Activated naive CD4-positive, alpha-beta T cell treated with anti-CD3 and anti-CD28 coated beads, Interleukin-2, amount 10 ng/mL, durations not matched to agents 7 days and 5 days (primary cell): ENCODE results near the gene ETHE1.
A peak's percentile ranks its signal among the peaks of the same experiment; 100 is the strongest.

ENCODE experiments used
- CTCF ChIA-PET: fragments of 350-600 bp; sonication (Branson Sonifier 250); formaldehyde crosslinking; loops from one replicate; lab custom pipeline; 2021; ENCODE audit warnings: antibody characterized with exemption; lab: Charles Lee
- DNase-seq: peaks from one replicate; pipeline ENCODE4 v3.0.0-alpha.2; 2020
- H3K27ac Mint-ChIP-seq: one replicate; pipeline ENCODE4 v1.8.0; 2021; ENCODE audit warnings: mild to moderate bottlenecking, moderate library complexity, mixed read lengths
- H3K27me3 Mint-ChIP-seq: one replicate; pipeline ENCODE4 v1.8.0; 2021; ENCODE audit warnings: mild to moderate bottlenecking, mixed read lengths
- H3K36me3 Mint-ChIP-seq: one replicate; pipeline ENCODE4 v1.8.0; 2021; ENCODE audit warnings: mixed read lengths
- H3K4me1 Mint-ChIP-seq: one replicate; pipeline ENCODE4 v1.8.0; 2021; ENCODE audit warnings: mixed read lengths
- H3K4me3 Mint-ChIP-seq: one replicate; pipeline ENCODE4 v1.8.0; 2021; ENCODE audit warnings: mild to moderate bottlenecking, moderate library complexity, mixed read lengths
- H3K9me3 Mint-ChIP-seq: one replicate; pipeline ENCODE4 v1.8.0; 2021; ENCODE audit warnings: mixed read lengths

The ETHE1 gene

GRCh38 chr19:43469160-43469480 lies 57.9 kb downstream of the ETHE1 start:
- CTCF ChIA-PET: interaction anchor here (1.0 kb wide), 1 partner anchor 22 kb away, joined by 3 read pairs; no protein-coding TSS in a partner anchor
- Mint-ChIP-seq H3K36me3 (no peaks in the 10 kb centered on the region), H3K4me3 (no peak overlapping the region), H3K9me3 (no peaks in the 10 kb centered on the region), H3K4me1 (peaks cover 65% of the 10 kb centered on the region), H3K27me3 (no peaks in the 10 kb centered on the region), H3K27ac (peak overlapping the region; percentile 61)
- DNase-seq: peak; percentile 35

GRCh38 chr19:43468354-43469159 lies 58.4 kb downstream of the ETHE1 start:
- Mint-ChIP-seq H3K36me3 (no peaks in the 10 kb centered on the region), H3K4me3 (no peak overlapping the region), H3K27me3 (no peaks in the 10 kb centered on the region), H3K4me1 (peaks cover 68% of the 10 kb centered on the region), H3K9me3 (no peaks in the 10 kb centered on the region), H3K27ac (peak overlapping the region; percentile 61)
- CTCF ChIA-PET: interaction anchor here (1.0 kb wide), 1 partner anchor 22 kb away, joined by 3 read pairs; no protein-coding TSS in a partner anchor
- DNase-seq: no peak

- H3K36me3 Mint-ChIP-seq: no peaks in the 10 kb centered on the region
- no peaks in the 10 kb centered on the region for H3K9me3 Mint-ChIP-seq
- peaks cover 3% of the 10 kb centered on the region for H3K27me3 Mint-ChIP-seq
- H3K27ac Mint-ChIP-seq: peak overlapping the region; percentile 66
- no peak for DNase-seq
- CTCF ChIA-PET: interaction anchor here (0.9 kb wide), 1 partner anchor 52 kb away, joined by 3 read pairs; no protein-coding TSS in a partner anchor
- H3K4me1 Mint-ChIP-seq: peaks cover 66% of the 10 kb centered on the region
- no peak overlapping the region for H3K4me3 Mint-ChIP-seq
Measured at GRCh38 chr19:43467730-43468129, 59.3 kb downstream of the ETHE1 start.

- Mint-ChIP-seq H3K27me3 (peaks cover 3% of the 10 kb centered on the region), H3K9me3 (no peaks in the 10 kb centered on the region), H3K27ac (peak overlapping the region; percentile 12), H3K36me3 (no peaks in the 10 kb centered on the region), H3K4me1 (peaks cover 66% of the 10 kb centered on the region), H3K4me3 (no peak overlapping the region)
- CTCF ChIA-PET: interaction anchor here (0.9 kb wide), 1 partner anchor 52 kb away, joined by 3 read pairs; no protein-coding TSS in a partner anchor
- DNase-seq: no peak
Measured at GRCh38 chr19:43467276-43467675, 59.7 kb downstream of the ETHE1 start.

- no peak for DNase-seq
- Mint-ChIP-seq H3K9me3 (no peaks in the 10 kb centered on the region), H3K27ac (no peak overlapping the region), H3K27me3 (peaks cover 3% of the 10 kb centered on the region), H3K4me3 (no peak overlapping the region), H3K36me3 (no peaks in the 10 kb centered on the region), H3K4me1 (peaks cover 67% of the 10 kb centered on the region)
- CTCF ChIA-PET: interaction anchor here (0.9 kb wide), 1 partner anchor 53 kb away, joined by 3 read pairs; no protein-coding TSS in a partner anchor
Measured at GRCh38 chr19:43466793-43467192, 60.2 kb downstream of the ETHE1 start.

GRCh38 chr19:43465468-43466120 lies 61.4 kb downstream of the ETHE1 start, which contains the start of gene LYPD3:
Gene LYPD3, minus strand, starts transcription at chr19:43465608. Its CDS starts 37 bp downstream, at chr19:43465571.
- CTCF ChIA-PET: no interaction called here
- peak within 1 kb of the TSS; percentile 79 for H3K4me3 Mint-ChIP-seq
- no peaks in the 10 kb centered on the region for H3K36me3 Mint-ChIP-seq
- no peaks in the 10 kb centered on the region for H3K9me3 Mint-ChIP-seq
- peaks cover 62% of the 10 kb centered on the region for H3K4me1 Mint-ChIP-seq
- DNase-seq: no peak
- H3K27me3 Mint-ChIP-seq: peaks cover 12% of the 10 kb centered on the region
- peak within 1 kb of the TSS; percentile 98 for H3K27ac Mint-ChIP-seq

GRCh38 chr19:43464134-43464775 lies 62.7 kb downstream of the ETHE1 start:
- Mint-ChIP-seq H3K4me3 (peak overlapping the region; percentile 79), H3K9me3 (no peaks in the 10 kb centered on the region), H3K27me3 (peaks cover 19% of the 10 kb centered on the region), H3K36me3 (no peaks in the 10 kb centered on the region), H3K4me1 (peaks cover 49% of the 10 kb centered on the region), H3K27ac (peak overlapping the region; percentile 98)
- no peak for DNase-seq
- CTCF ChIA-PET: interaction anchor here (0.7 to 7.9 kb wide), 9 partner anchors 9 to 130 kb away, joined by 3 to 58 read pairs (median 5); partner anchors contain the start of gene ZNF575

GRCh38 chr19:43463381-43464133 lies 63.4 kb downstream of the ETHE1 start:
- peak; percentile 100 for DNase-seq
- H3K27ac Mint-ChIP-seq: peak overlapping the region; percentile 98
- peak overlapping the region; percentile 79 for H3K4me3 Mint-ChIP-seq
- CTCF ChIA-PET: interaction anchor here (0.6 to 7.9 kb wide), 13 partner anchors 10 to 131 kb away, joined by 3 to 58 read pairs (median 4); partner anchors contain the start of genes PHLDB3 and ZNF575
- peaks cover 42% of the 10 kb centered on the region for H3K4me1 Mint-ChIP-seq
- no peaks in the 10 kb centered on the region for H3K9me3 Mint-ChIP-seq
- H3K27me3 Mint-ChIP-seq: peaks cover 19% of the 10 kb centered on the region
- no peaks in the 10 kb centered on the region for H3K36me3 Mint-ChIP-seq

- CTCF ChIA-PET: interaction anchor here (0.6 to 7.9 kb wide), 11 partner anchors 11 to 132 kb away, joined by 3 to 58 read pairs (median 5); partner anchors contain the start of gene PHLDB3
- peaks cover 19% of the 10 kb centered on the region for H3K27me3 Mint-ChIP-seq
- no peaks in the 10 kb centered on the region for H3K9me3 Mint-ChIP-seq
- peaks cover 36% of the 10 kb centered on the region for H3K4me1 Mint-ChIP-seq
- peak overlapping the region; percentile 98 for H3K27ac Mint-ChIP-seq
- DNase-seq: no peak
- peak overlapping the region; percentile 79 for H3K4me3 Mint-ChIP-seq
- no peaks in the 10 kb centered on the region for H3K36me3 Mint-ChIP-seq
Measured at GRCh38 chr19:43462785-43463380, 64.1 kb downstream of the ETHE1 start.

- Mint-ChIP-seq H3K27ac (no peak overlapping the region), H3K36me3 (no peaks in the 10 kb centered on the region)
Measured at GRCh38 chr19:43462383-43462782, 64.6 kb downstream of the ETHE1 start.

GRCh38 chr19:43461303-43461702 lies 65.7 kb downstream of the ETHE1 start:
- H3K4me3 Mint-ChIP-seq: no peak overlapping the region
- no peak overlapping the region for H3K27ac Mint-ChIP-seq

More at GRCh38 chr19:43462383-43462782, 64.6 kb downstream of the ETHE1 start:
- H3K27me3 Mint-ChIP-seq: peaks cover 19% of the 10 kb centered on the region
- no peaks in the 10 kb centered on the region for H3K9me3 Mint-ChIP-seq
- CTCF ChIA-PET: interaction anchor here (1.4 to 7.9 kb wide), 5 partner anchors 15 to 93 kb away, joined by 3 to 58 read pairs (median 5); partner anchors contain the start of gene PHLDB3
- no peak for DNase-seq
- H3K4me3 Mint-ChIP-seq: peak overlapping the region; percentile 79
- H3K4me1 Mint-ChIP-seq: peaks cover 31% of the 10 kb centered on the region

GRCh38 chr19:43460362-43461016 lies 66.5 kb downstream of the ETHE1 start:
- peaks cover 26% of the 10 kb centered on the region for H3K4me1 Mint-ChIP-seq
- H3K27me3 Mint-ChIP-seq: peaks cover 30% of the 10 kb centered on the region
- no peak overlapping the region for H3K27ac Mint-ChIP-seq
- no peak for DNase-seq
- CTCF ChIA-PET: interaction anchor here (0.8 to 7.9 kb wide), 6 partner anchors 13 to 134 kb away, joined by 3 to 58 read pairs (median 3); partner anchors contain the start of gene PHLDB3
- H3K36me3 Mint-ChIP-seq: no peaks in the 10 kb centered on the region
- H3K9me3 Mint-ChIP-seq: no peaks in the 10 kb centered on the region
- no peak overlapping the region for H3K4me3 Mint-ChIP-seq

More at GRCh38 chr19:43461303-43461702, 65.7 kb downstream of the ETHE1 start:
- CTCF ChIA-PET: interaction anchor here (0.8 to 7.9 kb wide), 4 partner anchors 14 to 58 kb away, joined by 3 to 58 read pairs (median 4); partner anchors contain the start of gene PHLDB3
- Mint-ChIP-seq H3K9me3 (no peaks in the 10 kb centered on the region), H3K27me3 (peaks cover 25% of the 10 kb centered on the region), H3K36me3 (no peaks in the 10 kb centered on the region), H3K4me1 (peaks cover 26% of the 10 kb centered on the region)
- no peak for DNase-seq
